Astrocyte (in vitro differentiated cells and primary cell): ENCODE measurements around the gene NAV2. TPM values are rescaled to one million over a fixed set of nuclear protein-coding genes. Genes with fewer than 3 reads are reported as not detected.
A peak's percentile ranks its signal among the peaks of the same experiment; 100 is the strongest.

Source experiments
- DNase-seq: peaks from one replicate; pipeline ENCODE4 v3.0.0-alpha.2; 2010; ENCODE audit warnings: low read depth
- FAIRE-seq: peaks from 2 replicates; lab custom pipeline; 2011; peaks lifted over from hg19 to GRCh38; lab: Jason Lieb, UNC
- H2AFZ ChIP-seq: 2 replicates; pipeline ENCODE4 v1.6.0; 2012; ENCODE audit warnings: low read depth, low read length, inconsistent platforms
- H3K27ac ChIP-seq: 2 replicates; pipeline ENCODE4 v1.5.1; 2011; ENCODE audit warnings: low read depth, low read length, inconsistent platforms
- H3K27me3 ChIP-seq: 2 replicates; pipeline ENCODE4 v1.6.0; 2011; ENCODE audit warnings: low read length, inconsistent platforms; ENCODE audit not compliant: insufficient read depth
- H3K36me3 ChIP-seq: 2 replicates; pipeline ENCODE4 v1.5.1; 2011; ENCODE audit warnings: low read length, inconsistent platforms; ENCODE audit not compliant: insufficient read depth
- H3K4me1 ChIP-seq: 2 replicates; pipeline ENCODE4 v1.5.1; 2011; ENCODE audit warnings: low read length, inconsistent platforms; ENCODE audit not compliant: insufficient read depth
- H3K4me2 ChIP-seq: 2 replicates; pipeline ENCODE4 v1.6.0; 2012; ENCODE audit warnings: low read length, inconsistent platforms
- H3K4me3 ChIP-seq: 2 replicates; pipeline ENCODE4 v1.5.1; 2011; ENCODE audit warnings: low read depth, mild to moderate bottlenecking, low read length, inconsistent platforms; ENCODE audit not compliant: insufficient read depth
- H3K79me2 ChIP-seq: 2 replicates; pipeline ENCODE4 v1.6.0; 2012; ENCODE audit warnings: mild to moderate bottlenecking, low read length, inconsistent platforms; ENCODE audit not compliant: insufficient read depth
- H3K9ac ChIP-seq: 2 replicates; pipeline ENCODE4 v1.6.0; 2012; ENCODE audit warnings: mild to moderate bottlenecking, low read length, inconsistent platforms
- H3K9me3 ChIP-seq: 2 replicates; pipeline ENCODE4 v1.5.1; 2012; ENCODE audit warnings: low read depth, mild to moderate bottlenecking, low read length, inconsistent platforms; ENCODE audit not compliant: insufficient read depth
- H4K20me1 ChIP-seq: 2 replicates; pipeline ENCODE4 v1.6.0; 2012; ENCODE audit warnings: low read length, inconsistent platforms; ENCODE audit not compliant: insufficient read depth
- H3K27ac Mint-ChIP-seq: one replicate; pipeline ENCODE4 v1.8.0; 2021; ENCODE audit warnings: mild to moderate bottlenecking, mixed read lengths; ENCODE audit not compliant: unreplicated experiment
- H3K27me3 Mint-ChIP-seq: one replicate; pipeline ENCODE4 v1.8.0; 2021; ENCODE audit warnings: low read depth, mixed read lengths; ENCODE audit not compliant: unreplicated experiment
- H3K36me3 Mint-ChIP-seq: one replicate; pipeline ENCODE4 v1.8.0; 2021; ENCODE audit warnings: low read depth, mixed read lengths; ENCODE audit not compliant: unreplicated experiment
- H3K4me1 Mint-ChIP-seq: one replicate; pipeline ENCODE4 v1.8.0; 2021; ENCODE audit warnings: low read depth, mixed read lengths; ENCODE audit not compliant: unreplicated experiment
- H3K4me3 Mint-ChIP-seq: one replicate; pipeline ENCODE4 v1.8.0; 2021; ENCODE audit warnings: mild to moderate bottlenecking, moderate library complexity, mixed read lengths; ENCODE audit not compliant: unreplicated experiment
- H3K9me3 Mint-ChIP-seq: one replicate; pipeline ENCODE4 v1.8.0; 2021; ENCODE audit warnings: mild to moderate bottlenecking, mixed read lengths; ENCODE audit not compliant: unreplicated experiment
- EZH2 ChIP-seq: IDR thresholded peaks from 2 replicates; pipeline ENCODE4 v1.6.1; 2012; ENCODE audit warnings: mild to moderate bottlenecking, low read length, inconsistent platforms; ENCODE audit not compliant: insufficient read depth
- total RNA-seq: library from RNA; stranded (reverse); gene quantifications from 2 replicates; pipeline ENCODE4 v1.2.1, GENCODE V29; 2021
- TF ChIP-seq, protein P1 (sequence below): IDR thresholded peaks from 2 replicates; pipeline ENCODE4 v1.5.1; 2011; ENCODE audit warnings: low read depth, mild to moderate bottlenecking, inconsistent platforms, low read length, moderate library complexity; ENCODE audit not compliant: insufficient read depth

Gene NAV2
- total RNA-seq, 1 donor from 2014 or later = 20.6 TPM

- Histone ChIP-seq H3K79me2 (no peaks in the 10 kb centered on the region), H3K4me3 (no peak overlapping the region), H3K27ac (no peak overlapping the region), H3K36me3 (no peaks in the 10 kb centered on the region), H3K9ac (no peak overlapping the region), H3K4me1 (no peaks in the 10 kb centered on the region), H4K20me1 (no peaks in the 10 kb centered on the region), H3K9me3 (no peaks in the 10 kb centered on the region), H2AFZ (no peak overlapping the region), H3K4me2 (no peak overlapping the region), H3K27me3 (no peaks in the 10 kb centered on the region)
- TF ChIP-seq, protein P1, sequence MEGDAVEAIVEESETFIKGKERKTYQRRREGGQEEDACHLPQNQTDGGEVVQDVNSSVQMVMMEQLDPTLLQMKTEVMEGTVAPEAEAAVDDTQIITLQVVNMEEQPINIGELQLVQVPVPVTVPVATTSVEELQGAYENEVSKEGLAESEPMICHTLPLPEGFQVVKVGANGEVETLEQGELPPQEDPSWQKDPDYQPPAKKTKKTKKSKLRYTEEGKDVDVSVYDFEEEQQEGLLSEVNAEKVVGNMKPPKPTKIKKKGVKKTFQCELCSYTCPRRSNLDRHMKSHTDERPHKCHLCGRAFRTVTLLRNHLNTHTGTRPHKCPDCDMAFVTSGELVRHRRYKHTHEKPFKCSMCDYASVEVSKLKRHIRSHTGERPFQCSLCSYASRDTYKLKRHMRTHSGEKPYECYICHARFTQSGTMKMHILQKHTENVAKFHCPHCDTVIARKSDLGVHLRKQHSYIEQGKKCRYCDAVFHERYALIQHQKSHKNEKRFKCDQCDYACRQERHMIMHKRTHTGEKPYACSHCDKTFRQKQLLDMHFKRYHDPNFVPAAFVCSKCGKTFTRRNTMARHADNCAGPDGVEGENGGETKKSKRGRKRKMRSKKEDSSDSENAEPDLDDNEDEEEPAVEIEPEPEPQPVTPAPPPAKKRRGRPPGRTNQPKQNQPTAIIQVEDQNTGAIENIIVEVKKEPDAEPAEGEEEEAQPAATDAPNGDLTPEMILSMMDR = no peak
- no peak for TF ChIP-seq EZH2
- Mint-ChIP-seq H3K27ac (no peak overlapping the region), H3K27me3 (no peaks in the 10 kb centered on the region), H3K4me3 (no peak overlapping the region), H3K9me3 (no peaks in the 10 kb centered on the region), H3K4me1 (peaks cover 15% of the 10 kb centered on the region), H3K36me3 (no peaks in the 10 kb centered on the region)
- DNase-seq (no peak), FAIRE-seq (no peak)
Measured at GRCh38 chr11:20010156-20010850, 297.7 kb downstream of the NAV2 start.

DNA sequence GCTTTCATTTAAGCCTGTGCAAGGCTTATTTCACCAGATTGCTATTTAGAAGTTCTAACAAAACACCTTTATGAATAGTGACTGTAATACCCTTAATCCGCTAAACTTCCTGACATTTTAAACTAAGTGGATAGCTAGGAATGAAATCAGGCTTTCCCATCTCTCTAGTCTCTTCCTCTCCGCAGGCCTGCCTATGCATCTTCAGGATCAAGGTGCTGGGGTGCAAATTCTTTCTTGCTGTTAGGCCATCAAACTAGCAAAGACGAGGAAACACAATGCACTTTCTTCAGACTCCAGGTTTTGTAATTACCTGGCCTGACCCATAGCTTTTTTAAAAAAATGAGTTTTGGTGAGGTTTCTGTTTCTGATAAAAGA lies 298.2 kb downstream of the NAV2 start:
- TF ChIP-seq EZH2 = no peak
- TF ChIP-seq, protein P1 = no peak
- Histone ChIP-seq H3K27ac (no peak overlapping the region), H2AFZ (no peak overlapping the region), H3K9ac (no peak overlapping the region), H3K4me1 (no peaks in the 10 kb centered on the region), H3K9me3 (no peaks in the 10 kb centered on the region), H3K4me2 (no peak overlapping the region), H3K27me3 (no peaks in the 10 kb centered on the region), H3K36me3 (no peaks in the 10 kb centered on the region), H3K79me2 (no peaks in the 10 kb centered on the region), H3K4me3 (no peak overlapping the region), H4K20me1 (no peaks in the 10 kb centered on the region)
- DNase-seq = no peak
- Mint-ChIP-seq H3K36me3 (no peaks in the 10 kb centered on the region), H3K4me3 (no peak overlapping the region), H3K27me3 (no peaks in the 10 kb centered on the region), H3K27ac (no peak overlapping the region), H3K9me3 (no peaks in the 10 kb centered on the region), H3K4me1 (peaks cover 15% of the 10 kb centered on the region)
- no peak for FAIRE-seq

DNA sequence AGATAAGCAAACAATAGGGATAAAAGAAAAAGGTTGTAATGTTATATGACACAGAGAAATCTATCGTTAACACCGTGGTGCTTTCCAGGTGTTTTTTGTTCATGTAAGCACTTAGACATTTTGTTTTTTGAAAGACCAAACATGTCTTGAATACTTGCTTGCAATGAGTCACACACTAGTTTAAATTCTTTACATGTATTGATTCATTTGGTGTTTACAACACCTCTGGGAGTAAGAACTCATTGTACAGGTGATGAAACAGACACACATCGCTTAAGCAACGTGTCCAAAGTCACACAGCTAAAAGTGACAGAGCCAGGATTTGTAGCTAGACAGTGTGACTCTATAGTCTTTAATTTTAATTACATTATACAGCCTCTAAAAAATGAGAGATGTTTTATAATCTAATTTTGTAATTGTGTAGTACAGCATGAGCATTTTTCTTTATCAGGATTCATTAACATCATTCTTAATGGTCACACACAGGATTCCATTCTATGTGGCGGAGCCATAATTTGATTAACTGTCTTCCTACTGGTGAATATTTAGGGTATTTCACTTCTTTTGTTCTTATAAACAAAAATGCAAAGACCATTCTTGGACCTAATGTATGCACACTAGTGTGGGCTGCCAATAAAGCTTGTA lies 298.8 kb downstream of the NAV2 start:
- H3K4me3 ChIP-seq = no peak overlapping the region
- Mint-ChIP-seq H3K4me1 (peaks cover 15% of the 10 kb centered on the region), H3K27ac (no peak overlapping the region), H3K36me3 (no peaks in the 10 kb centered on the region), H3K9me3 (no peaks in the 10 kb centered on the region), H3K27me3 (no peaks in the 10 kb centered on the region), H3K4me3 (no peak overlapping the region)
- no peak overlapping the region for H3K27ac ChIP-seq
- no peak overlapping the region for H3K4me2 ChIP-seq
- H3K9ac ChIP-seq = no peak overlapping the region
- DNase-seq (peak; percentile 52), FAIRE-seq (no peak)
- no peak for TF ChIP-seq EZH2
- TF ChIP-seq, protein P1 = no peak
- no peaks in the 10 kb centered on the region for H3K79me2 ChIP-seq
- H3K9me3 ChIP-seq = no peaks in the 10 kb centered on the region
- no peak overlapping the region for H2AFZ ChIP-seq
- H3K27me3 ChIP-seq = no peaks in the 10 kb centered on the region
- no peaks in the 10 kb centered on the region for H3K36me3 ChIP-seq
- no peaks in the 10 kb centered on the region for H4K20me1 ChIP-seq
- H3K4me1 ChIP-seq = no peaks in the 10 kb centered on the region
